ENCODE results near the gene TUBA3E.

- no peak for TF ChIP-seq EZH2 (IDR thresholded peaks at IDR 0.05)
- TF ChIP-seq POLR2AphosphoS5 (IDR thresholded peaks at IDR 0.05; ENCODE audit: borderline replicate concordance, low read depth, low read length): no peak
- TF ChIP-seq FOXP2 (optimal IDR thresholded peaks at IDR 0.05; ENCODE audit: control extremely low read depth, extremely low read length, insufficient read depth): no peak
Measured at GRCh38 chr2:130246430-130246829, 48.2 kb upstream of the TUBA3E start.
